Fibroblast of peridontal ligament (primary cell): ENCODE measurements around the gene TTLL9.

Source experiments
- DNase-seq: peaks from one replicate; pipeline ENCODE4 v3.0.0-alpha.2; 2010; ENCODE audit errors: extremely low read depth

TTLL9 gene

GRCh38 chr20:31977080-31977479 lies 106.6 kb downstream of the TTLL9 start:
- DNase-seq, result no peak

GRCh38 chr20:31979713-31980426 lies 109.4 kb downstream of the TTLL9 start:
- no peak for DNase-seq

- DNase-seq, result no peak
Observed at GRCh38 chr20:31981784-31982183, 111.3 kb downstream of the TTLL9 start.

GRCh38 chr20:31984981-31985471 lies 114.6 kb downstream of the TTLL9 start:
- no peak for DNase-seq

- DNase-seq, result no peak
Observed at GRCh38 chr20:31987744-31988143, 117.3 kb downstream of the TTLL9 start.

- DNase-seq, result no peak
Observed at GRCh38 chr20:31988430-31989015, 118.1 kb downstream of the TTLL9 start.

- no peak for DNase-seq
Observed at GRCh38 chr20:31989030-31989645, 118.7 kb downstream of the TTLL9 start.

- no peak for DNase-seq
Observed at GRCh38 chr20:31990641-31991338, 120.4 kb downstream of the TTLL9 start.

- DNase-seq, result no peak
Observed at GRCh38 chr20:31991339-31991705, 120.9 kb downstream of the TTLL9 start.

GRCh38 chr20:31992086-31992485 lies 121.7 kb downstream of the TTLL9 start:
- no peak for DNase-seq
